Measurements from ENCODE around the gene ARHGAP10.

The ARHGAP10 gene

GRCh38 chr4:147840838-147841738 lies 109.2 kb downstream of the ARHGAP10 start:
- H3K9me3 Mint-ChIP-seq, result no peaks in the 10 kb centered on the region
- H3K4me3 Mint-ChIP-seq, result no peak overlapping the region
- H3K36me3 Mint-ChIP-seq (ENCODE audit: low read depth), result no peaks in the 10 kb centered on the region
- H3K4me1 Mint-ChIP-seq (ENCODE audit: low read depth), result no peaks in the 10 kb centered on the region
- H3K27ac Mint-ChIP-seq, result no peak overlapping the region
- peaks cover 16% of the 10 kb centered on the region for H3K27me3 Mint-ChIP-seq (ENCODE audit: low read depth)

- Mint-ChIP-seq H3K36me3 (ENCODE audit: low read depth) (peaks cover 3% of the 10 kb centered on the region), H3K4me1 (ENCODE audit: low read depth) (peaks cover 4% of the 10 kb centered on the region), H3K4me3 (no peak overlapping the region), H3K27me3 (ENCODE audit: low read depth) (peaks cover 13% of the 10 kb centered on the region), H3K27ac (no peak overlapping the region), H3K9me3 (no peaks in the 10 kb centered on the region)
These were observed 110.7 kb downstream of the ARHGAP10 start for GRCh38 chr4:147842573-147842972.

GRCh38 chr4:147843162-147843561 lies 111.3 kb downstream of the ARHGAP10 start:
- no peak overlapping the region for H3K4me3 Mint-ChIP-seq

GRCh38 chr4:147844781-147845180 lies 112.9 kb downstream of the ARHGAP10 start:
- H3K27me3 Mint-ChIP-seq (ENCODE audit: low read depth), result peaks cover 20% of the 10 kb centered on the region
- no peak overlapping the region for H3K27ac Mint-ChIP-seq
- H3K4me3 Mint-ChIP-seq, result no peak overlapping the region
- no peaks in the 10 kb centered on the region for H3K9me3 Mint-ChIP-seq
- H3K36me3 Mint-ChIP-seq (ENCODE audit: low read depth), result peaks cover 5% of the 10 kb centered on the region
- H3K4me1 Mint-ChIP-seq (ENCODE audit: low read depth), result peaks cover 6% of the 10 kb centered on the region

More at GRCh38 chr4:147843162-147843561, 111.3 kb downstream of the ARHGAP10 start:
- H3K9me3 Mint-ChIP-seq, result no peaks in the 10 kb centered on the region
- H3K27me3 Mint-ChIP-seq (ENCODE audit: low read depth), result peaks cover 19% of the 10 kb centered on the region
- peaks cover 3% of the 10 kb centered on the region for H3K36me3 Mint-ChIP-seq (ENCODE audit: low read depth)
- H3K27ac Mint-ChIP-seq, result no peak overlapping the region
- H3K4me1 Mint-ChIP-seq (ENCODE audit: low read depth), result peaks cover 4% of the 10 kb centered on the region

GRCh38 chr4:147846318-147847155 lies 114.6 kb downstream of the ARHGAP10 start:
- Mint-ChIP-seq H3K27me3 (ENCODE audit: low read depth) (peaks cover 17% of the 10 kb centered on the region), H3K4me3 (no peak overlapping the region), H3K9me3 (peaks cover 4% of the 10 kb centered on the region), H3K36me3 (ENCODE audit: low read depth) (peaks cover 7% of the 10 kb centered on the region), H3K27ac (no peak overlapping the region), H3K4me1 (ENCODE audit: low read depth) (peaks cover 6% of the 10 kb centered on the region)

GRCh38 chr4:147847751-147848590 lies 116.1 kb downstream of the ARHGAP10 start:
- H3K27ac Mint-ChIP-seq, result no peak overlapping the region
- peaks cover 6% of the 10 kb centered on the region for H3K4me1 Mint-ChIP-seq (ENCODE audit: low read depth)
- H3K27me3 Mint-ChIP-seq (ENCODE audit: low read depth), result peaks cover 16% of the 10 kb centered on the region
- H3K36me3 Mint-ChIP-seq (ENCODE audit: low read depth), result peaks cover 7% of the 10 kb centered on the region
- peaks cover 4% of the 10 kb centered on the region for H3K9me3 Mint-ChIP-seq
- no peak overlapping the region for H3K4me3 Mint-ChIP-seq

GRCh38 chr4:147848634-147849033 lies 116.7 kb downstream of the ARHGAP10 start:
- H3K4me3 Mint-ChIP-seq, result no peak overlapping the region
- H3K27me3 Mint-ChIP-seq (ENCODE audit: low read depth), result peaks cover 16% of the 10 kb centered on the region
- H3K4me1 Mint-ChIP-seq (ENCODE audit: low read depth), result peaks cover 6% of the 10 kb centered on the region
- H3K9me3 Mint-ChIP-seq, result peaks cover 4% of the 10 kb centered on the region
- H3K36me3 Mint-ChIP-seq (ENCODE audit: low read depth), result peaks cover 7% of the 10 kb centered on the region
- H3K27ac Mint-ChIP-seq, result no peak overlapping the region

GRCh38 chr4:147851135-147851534 lies 119.2 kb downstream of the ARHGAP10 start:
- H3K27me3 Mint-ChIP-seq (ENCODE audit: low read depth), result peaks cover 24% of the 10 kb centered on the region
- H3K27ac Mint-ChIP-seq, result no peak overlapping the region
- peaks cover 6% of the 10 kb centered on the region for H3K4me1 Mint-ChIP-seq (ENCODE audit: low read depth)
- H3K36me3 Mint-ChIP-seq (ENCODE audit: low read depth), result peaks cover 7% of the 10 kb centered on the region
- H3K9me3 Mint-ChIP-seq, result peaks cover 4% of the 10 kb centered on the region
- no peak overlapping the region for H3K4me3 Mint-ChIP-seq

GRCh38 chr4:147853706-147854105 lies 121.8 kb downstream of the ARHGAP10 start:
- Mint-ChIP-seq H3K27me3 (ENCODE audit: low read depth) (peaks cover 14% of the 10 kb centered on the region), H3K4me3 (no peak overlapping the region), H3K4me1 (ENCODE audit: low read depth) (peaks cover 1% of the 10 kb centered on the region), H3K9me3 (peaks cover 4% of the 10 kb centered on the region), H3K27ac (no peak overlapping the region), H3K36me3 (ENCODE audit: low read depth) (peaks cover 5% of the 10 kb centered on the region)

GRCh38 chr4:147854154-147854553 lies 122.3 kb downstream of the ARHGAP10 start:
- H3K27me3 Mint-ChIP-seq (ENCODE audit: low read depth), result peaks cover 11% of the 10 kb centered on the region
- H3K27ac Mint-ChIP-seq, result no peak overlapping the region
- peaks cover 3% of the 10 kb centered on the region for H3K36me3 Mint-ChIP-seq (ENCODE audit: low read depth)
- H3K9me3 Mint-ChIP-seq, result peaks cover 4% of the 10 kb centered on the region
- H3K4me1 Mint-ChIP-seq (ENCODE audit: low read depth), result no peaks in the 10 kb centered on the region
- H3K4me3 Mint-ChIP-seq, result no peak overlapping the region

GRCh38 chr4:147855571-147856009 lies 123.7 kb downstream of the ARHGAP10 start:
- no peak overlapping the region for H3K27ac Mint-ChIP-seq
- H3K36me3 Mint-ChIP-seq (ENCODE audit: low read depth), result no peaks in the 10 kb centered on the region
- peaks cover 11% of the 10 kb centered on the region for H3K27me3 Mint-ChIP-seq (ENCODE audit: low read depth)
- no peaks in the 10 kb centered on the region for H3K9me3 Mint-ChIP-seq
- H3K4me1 Mint-ChIP-seq (ENCODE audit: low read depth), result no peaks in the 10 kb centered on the region
- H3K4me3 Mint-ChIP-seq, result no peak overlapping the region

GRCh38 chr4:147860960-147861359 lies 129.1 kb downstream of the ARHGAP10 start:
- Mint-ChIP-seq H3K27ac (no peak overlapping the region), H3K27me3 (ENCODE audit: low read depth) (no peaks in the 10 kb centered on the region), H3K4me3 (no peak overlapping the region), H3K9me3 (no peaks in the 10 kb centered on the region), H3K4me1 (ENCODE audit: low read depth) (peaks cover 4% of the 10 kb centered on the region), H3K36me3 (ENCODE audit: low read depth) (no peaks in the 10 kb centered on the region)

GRCh38 chr4:147862043-147862692 lies 130.3 kb downstream of the ARHGAP10 start:
- Mint-ChIP-seq H3K27ac (no peak overlapping the region), H3K27me3 (ENCODE audit: low read depth) (no peaks in the 10 kb centered on the region), H3K36me3 (ENCODE audit: low read depth) (peaks cover 2% of the 10 kb centered on the region), H3K4me3 (no peak overlapping the region), H3K9me3 (no peaks in the 10 kb centered on the region), H3K4me1 (ENCODE audit: low read depth) (peaks cover 7% of the 10 kb centered on the region)

Data from T-helper 1 cell treated with Interleukin-12 subunit alpha and Interleukin-12 subunit beta and Interleukin-4 antibody, amounts not matched to agents 30 μg/mL and 1 μg/mL, for 36 hours (primary cell).